ENCODE data around the gene IL5RA. TPM values are rescaled to one million over a fixed set of nuclear protein-coding genes. Genes with fewer than 3 reads are reported as not detected.

Gene IL5RA
- total and polyA plus RNA-seq, 10 of the 15 experiments (the other 5 are each of a cell fraction or from before 2014, with no cell fraction given), result 0.04 to 0.53 (median 0.14) TPM; not detected in 6

DNA sequence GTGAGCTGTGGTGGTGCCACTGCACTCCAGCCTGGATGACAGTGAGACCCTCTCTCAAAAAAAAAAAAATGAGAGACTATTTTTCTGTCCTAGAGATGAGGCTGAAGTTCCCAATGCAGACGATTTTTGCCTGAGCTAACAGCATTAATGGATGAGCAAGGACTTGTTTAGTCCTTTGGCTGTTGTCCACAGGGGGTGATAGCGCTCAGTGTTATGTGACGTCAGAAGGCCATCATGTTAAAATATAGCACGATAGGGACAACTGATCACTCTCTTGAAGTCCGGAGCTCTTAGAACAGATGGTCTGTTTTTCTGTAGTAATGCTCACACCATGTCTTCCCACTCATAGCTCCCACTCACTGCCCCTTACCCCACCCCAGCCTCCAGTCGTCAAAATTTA is 23.3 kb upstream of the IL5RA start:
- SMC1A ChIA-PET (ENCODE audit: uncharacterized antibody, unreplicated experiment), result interaction anchor here (1.3 to 1.5 kb wide), 2 partner anchors 8 to 21 kb away, joined by 4 read pairs; no protein-coding TSS in a partner anchor
- WGBS (ENCODE audit: insufficient coverage, insufficient replicate concordance, low lambda C conversion rate, missing lambda C conversion rate), result 100% methylated on average over 6 of the region's 6 CpGs
- no peaks in the 10 kb centered on the region for H4K20me1 ChIP-seq (ENCODE audit: control insufficient read depth, insufficient read depth)

More for the DNA sequence above, 23.3 kb upstream of the IL5RA start:
- Histone ChIP-seq H3K4me2 (ENCODE audit: control insufficient read depth, insufficient read depth) (no peak overlapping the region), H3K9me3 (replicated peaks; ENCODE audit: control insufficient read depth, insufficient read depth, low read length) (peaks cover 2% of the 10 kb centered on the region; the same call in 1 of the 3 replicates), H3K79me2 (ENCODE audit: control insufficient read depth, insufficient read depth, low read length) (peaks cover 33% of the 10 kb centered on the region), H3K4me1 (ENCODE audit: control insufficient read depth, insufficient read depth, low read length) (no peaks in the 10 kb centered on the region), H3K36me3 (ENCODE audit: control insufficient read depth in 2 of 2, insufficient read depth in 2 of 2, low read length in 1 of 2) (peaks cover 0 to 18% of the 10 kb centered on the region in 2 experiments), H2AFZ (ENCODE audit: control insufficient read depth, low read depth, low read length) (no peak overlapping the region), H3K4me3 (no peak overlapping the region), H3K9ac (ENCODE audit: control insufficient read depth, insufficient read depth, low read length) (no peak overlapping the region), H3K27me3 (replicated peaks in 1 of 2; ENCODE audit: control insufficient read depth in 2 of 2, insufficient read depth in 2 of 2, low read length in 1 of 2) (no peaks in the 10 kb centered on the region), H3K27ac (ENCODE audit: control insufficient read depth, insufficient read depth) (no peak overlapping the region)
- intact Hi-C loops (cut with micrococcal nuclease; ENCODE audit: unreplicated experiment), result no loop called here
- RAD21 ChIA-PET (ENCODE audit: unreplicated experiment), result no interaction called here
- in situ Hi-C loops (cut with MboI), result no loop called here
- no peak for TF ChIP-seq USF2 (IDR thresholded peaks at IDR 0.05; ENCODE audit: borderline replicate concordance, low read depth, low read length)
- TF ChIP-seq, protein P1, sequence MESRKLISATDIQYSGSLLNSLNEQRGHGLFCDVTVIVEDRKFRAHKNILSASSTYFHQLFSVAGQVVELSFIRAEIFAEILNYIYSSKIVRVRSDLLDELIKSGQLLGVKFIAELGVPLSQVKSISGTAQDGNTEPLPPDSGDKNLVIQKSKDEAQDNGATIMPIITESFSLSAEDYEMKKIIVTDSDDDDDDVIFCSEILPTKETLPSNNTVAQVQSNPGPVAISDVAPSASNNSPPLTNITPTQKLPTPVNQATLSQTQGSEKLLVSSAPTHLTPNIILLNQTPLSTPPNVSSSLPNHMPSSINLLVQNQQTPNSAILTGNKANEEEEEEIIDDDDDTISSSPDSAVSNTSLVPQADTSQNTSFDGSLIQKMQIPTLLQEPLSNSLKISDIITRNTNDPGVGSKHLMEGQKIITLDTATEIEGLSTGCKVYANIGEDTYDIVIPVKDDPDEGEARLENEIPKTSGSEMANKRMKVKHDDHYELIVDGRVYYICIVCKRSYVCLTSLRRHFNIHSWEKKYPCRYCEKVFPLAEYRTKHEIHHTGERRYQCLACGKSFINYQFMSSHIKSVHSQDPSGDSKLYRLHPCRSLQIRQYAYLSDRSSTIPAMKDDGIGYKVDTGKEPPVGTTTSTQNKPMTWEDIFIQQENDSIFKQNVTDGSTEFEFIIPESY (IDR thresholded peaks at IDR 0.05), result no peak
- no TSS peak for BruUV-seq (replicated peaks)
- no peak for DNase-seq (ENCODE audit: low read depth, low spot score)
- CTCF ChIA-PET, result interaction anchor here (0.8 to 1.3 kb wide), 4 partner anchors 37 to 211 kb away, joined by 3 to 4 read pairs (median 4); partner anchors contain the start of gene CRBN
- no peak for ATAC-seq
- no peak for FAIRE-seq
- POLR2A ChIA-PET, result no interaction called here

All from GM12878 (cell line).